DMS153 (cell line): ENCODE results near the gene SMYD3.
A peak's percentile ranks its signal among the peaks of the same experiment; 100 is the strongest.

ENCODE experiments used
- DNase-seq: peaks from one replicate; lab custom pipeline; 2025; lab: John Stamatoyannopoulos, UW

The SMYD3 gene

GRCh38 chr1:246176126-246177024 lies 330.7 kb downstream of the SMYD3 start:
- no peak for DNase-seq

GRCh38 chr1:246170574-246171261 lies 336.4 kb downstream of the SMYD3 start:
- DNase-seq = no peak

- no peak for DNase-seq
Observed at GRCh38 chr1:246169486-246169885, 337.6 kb downstream of the SMYD3 start.

- no peak for DNase-seq
Observed at GRCh38 chr1:246169019-246169418, 338.1 kb downstream of the SMYD3 start.

GRCh38 chr1:246166841-246167240 lies 340.2 kb downstream of the SMYD3 start:
- DNase-seq = peak; percentile 78

GRCh38 chr1:246165826-246166709 lies 341.0 kb downstream of the SMYD3 start:
- peak; percentile 96 for DNase-seq

GRCh38 chr1:246164764-246165163 lies 342.3 kb downstream of the SMYD3 start:
- DNase-seq = no peak

GRCh38 chr1:246162560-246162959 lies 344.5 kb downstream of the SMYD3 start:
- no peak for DNase-seq

GRCh38 chr1:246161626-246162025 lies 345.5 kb downstream of the SMYD3 start:
- no peak for DNase-seq

- DNase-seq = peak; percentile 92
Observed at GRCh38 chr1:246160905-246161304, 346.2 kb downstream of the SMYD3 start.

- no peak for DNase-seq
Observed at GRCh38 chr1:246160374-246160773, 346.7 kb downstream of the SMYD3 start.

GRCh38 chr1:246159279-246160227 lies 347.5 kb downstream of the SMYD3 start:
- no peak for DNase-seq

- no peak for DNase-seq
Observed at GRCh38 chr1:246158131-246158530, 348.9 kb downstream of the SMYD3 start.

GRCh38 chr1:246157516-246157915 lies 349.6 kb downstream of the SMYD3 start:
- DNase-seq = no peak

- no peak for DNase-seq
Observed at GRCh38 chr1:246156847-246157246, 350.2 kb downstream of the SMYD3 start.

GRCh38 chr1:246155923-246156322 lies 351.2 kb downstream of the SMYD3 start:
- DNase-seq = no peak

GRCh38 chr1:246153796-246154212 lies 353.3 kb downstream of the SMYD3 start:
- DNase-seq = peak; percentile 53

- DNase-seq = peak; percentile 27
Observed at GRCh38 chr1:246152986-246153431, 354.1 kb downstream of the SMYD3 start.

- DNase-seq = peak; percentile 91
Observed at GRCh38 chr1:246151796-246152434, 355.2 kb downstream of the SMYD3 start.

- no peak for DNase-seq
Observed at GRCh38 chr1:246149543-246149942, 357.5 kb downstream of the SMYD3 start.
